ENCODE results near the gene FOSB. TPM values are rescaled to one million over a fixed set of nuclear protein-coding genes. Genes with fewer than 3 reads are reported as not detected.

The FOSB gene
- polyA plus RNA-seq, 2 of the 4 experiments (the other 2 are of a cell fraction): 0.57 to 48.8 TPM

GRCh38 chr19:45418802-45419201, 49.0 kb upstream of the FOSB start:
- H3K4me2 ChIP-seq: no peak overlapping the region
- WGBS (ENCODE audit: missing lambda C conversion rate): 88% methylated on average over 9 of the region's 9 CpGs
- DNase-seq (ENCODE audit: low read depth in 1 of 2, low spot score in 1 of 2) (no peak), ATAC-seq (no peak), FAIRE-seq (no peak)
- H3K27ac ChIP-seq: no peak overlapping the region
- TF ChIP-seq CEBPB (IDR thresholded peaks at IDR 0.05): no peak
- TF ChIP-seq ESRRA (IDR thresholded peaks at IDR 0.05; ENCODE audit: borderline replicate concordance, low read length): no peak
- no peak for TF ChIP-seq CBX8 (IDR thresholded peaks at IDR 0.05)
- no peak for TF ChIP-seq FOXS1 (CRISPR knock-in tag; IDR thresholded peaks at IDR 0.05)
- TF ChIP-seq FOSB (CRISPR knock-in tag; IDR thresholded peaks at IDR 0.05): no peak
- TF ChIP-seq ATOH8 (CRISPR knock-in tag; IDR thresholded peaks at IDR 0.05; ENCODE audit: low read depth): no peak
- TF ChIP-seq EP300 (IDR thresholded peaks at IDR 0.05): no peak
- TF ChIP-seq HOXA7 (CRISPR knock-in tag; IDR thresholded peaks at IDR 0.05): no peak
- no peak for TF ChIP-seq TFCP2L1 (CRISPR knock-in tag; IDR thresholded peaks at IDR 0.05)
- TF ChIP-seq CHD2 (IDR thresholded peaks at IDR 0.05; ENCODE audit: low read length, partially characterized antibody): no peak
- TF ChIP-seq RCOR1 (IDR thresholded peaks at IDR 0.05; ENCODE audit: low read depth, low read length): no peak
- TF ChIP-seq PHF8 (IDR thresholded peaks at IDR 0.05; ENCODE audit: borderline replicate concordance, low read depth): no peak
- no peak for TF ChIP-seq RNF2 (IDR thresholded peaks at IDR 0.05; ENCODE audit: borderline replicate concordance, low read depth)
- CTCF ChIA-PET: interaction anchor here (7.1 to 7.9 kb wide), 2 partner anchors 16 to 21 kb away, joined by 39 to 73 read pairs; partner anchors contain the start of gene PPP1R13L
- H3K9me3 ChIP-seq: no peaks in the 10 kb centered on the region
- peaks cover 15% of the 10 kb centered on the region; the same call in 1 of the 3 replicates for H3K4me1 ChIP-seq
- POLR2A ChIA-PET: no interaction called here
- no peak overlapping the region for H3K4me3 ChIP-seq

GRCh38 chr19:45419396-45419795, 48.4 kb upstream of the FOSB start:
- Histone ChIP-seq H3K27ac (no peak overlapping the region), H3K4me1 (peaks cover 15% of the 10 kb centered on the region; the same call in 1 of the 3 replicates), H3K4me3 (no peak overlapping the region), H3K4me2 (no peak overlapping the region), H3K9me3 (no peaks in the 10 kb centered on the region)
- FAIRE-seq (no peak), DNase-seq (ENCODE audit: low read depth in 1 of 2, low spot score in 1 of 2) (no peak), ATAC-seq (no peak)
- POLR2A ChIA-PET: no interaction called here
- TF ChIP-seq KDM5A (IDR thresholded peaks at IDR 0.05) (no peak), POLR2A (IDR thresholded peaks at IDR 0.05; ENCODE audit: low read length) (no peak), FOSL2 (IDR thresholded peaks at IDR 0.05) (no peak), FOSL2 (CRISPR knock-in tag; IDR thresholded peaks at IDR 0.05) (no peak), RNF2 (IDR thresholded peaks at IDR 0.05; ENCODE audit: borderline replicate concordance, low read depth) (no peak), TP53 (CRISPR knock-in tag; IDR thresholded peaks at IDR 0.05) (no peak), FOSB (CRISPR knock-in tag; IDR thresholded peaks at IDR 0.05) (no peak), CTCF (IDR thresholded peaks at IDR 0.05) (no peak), POLR2AphosphoS2 (conservative IDR thresholded peaks at IDR 0.05; ENCODE audit: low read length) (no peak), HOXB13 (CRISPR knock-in tag; IDR thresholded peaks at IDR 0.05; ENCODE audit: low read depth) (no peak), BCL3 (IDR thresholded peaks at IDR 0.05) (no peak), ATOH8 (CRISPR knock-in tag; IDR thresholded peaks at IDR 0.05; ENCODE audit: low read depth) (no peak), RARB (CRISPR knock-in tag; IDR thresholded peaks at IDR 0.05) (no peak), ZNF302 (CRISPR knock-in tag; IDR thresholded peaks at IDR 0.05) (no peak), PBX3 (IDR thresholded peaks at IDR 0.05) (no peak), EP300 (IDR thresholded peaks at IDR 0.05) (no peak), RCOR1 (IDR thresholded peaks at IDR 0.05; ENCODE audit: low read depth, low read length) (no peak), NR3C1 (IDR thresholded peaks at IDR 0.05) (no peak), HOXB5 (CRISPR knock-in tag; IDR thresholded peaks at IDR 0.05) (no peak)
- CTCF ChIA-PET: interaction anchor here (0.6 to 7.1 kb wide), 3 partner anchors 15 to 20 kb away, joined by 3 to 39 read pairs (median 4); no protein-coding TSS in a partner anchor
- 95% methylated on average over 4 of the region's 4 CpGs for WGBS (ENCODE audit: missing lambda C conversion rate)
